ENCODE data around the gene GLA.

The GLA gene

DNA sequence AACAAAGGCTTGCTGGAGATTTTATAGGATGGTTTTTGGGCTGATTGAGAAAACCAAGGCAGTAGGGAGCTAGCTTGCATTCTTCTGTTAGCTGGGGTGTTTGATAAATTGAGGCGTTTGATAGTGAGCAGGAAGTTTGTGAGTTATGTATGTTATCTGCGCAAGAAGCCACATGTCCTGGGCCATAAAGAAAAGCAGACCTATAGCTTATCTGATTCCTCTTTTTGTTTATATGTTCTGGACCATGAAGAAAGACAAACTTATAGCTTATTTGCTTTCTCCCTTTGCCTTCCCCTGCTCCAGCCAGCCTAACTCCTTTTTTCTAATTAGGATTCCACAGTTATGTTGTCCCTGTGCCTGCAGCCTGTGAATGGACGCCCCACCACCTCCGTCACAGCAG lies 9.5 kb upstream of the GLA start:
- DNase-seq (ENCODE audit: low read depth): no peak
- no peak overlapping the region for H3K4me3 ChIP-seq (ENCODE audit: low read depth, low read length)
- TF ChIP-seq MYC (IDR thresholded peaks at IDR 0.05; ENCODE audit: low read depth, low read length) (no peak), MAX (IDR thresholded peaks at IDR 0.05; ENCODE audit: low read depth, low read length) (no peak), CTCF (IDR thresholded peaks at IDR 0.05; ENCODE audit: low read depth, low read length) (no peak), POLR2A (IDR thresholded peaks at IDR 0.05; ENCODE audit: extremely low read depth, insufficient read length) (no peak)

DNA sequence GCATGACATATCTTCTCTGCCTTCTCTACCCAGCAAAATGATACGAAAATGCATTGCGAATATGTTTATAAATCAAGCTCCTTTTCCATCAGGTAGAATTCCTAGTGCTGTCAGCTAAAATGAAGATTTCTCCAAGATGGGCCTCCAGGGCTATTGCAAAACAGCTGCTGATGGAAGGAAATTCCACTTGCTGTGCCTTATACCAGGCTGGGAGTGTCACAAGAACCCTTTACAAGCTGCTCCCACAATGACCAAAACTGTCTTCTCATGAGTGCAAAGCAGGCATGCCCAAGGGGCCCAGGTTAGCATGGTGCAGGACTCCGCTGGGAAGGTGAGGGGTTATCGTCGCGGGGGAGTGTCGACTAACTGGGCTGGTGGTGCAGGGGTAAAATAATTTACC lies 9.0 kb upstream of the GLA start:
- TF ChIP-seq POLR2A (IDR thresholded peaks at IDR 0.05; ENCODE audit: extremely low read depth, insufficient read length) (no peak), MAX (IDR thresholded peaks at IDR 0.05; ENCODE audit: low read depth, low read length) (no peak), CTCF (IDR thresholded peaks at IDR 0.05; ENCODE audit: low read depth, low read length) (no peak), MYC (IDR thresholded peaks at IDR 0.05; ENCODE audit: low read depth, low read length) (no peak)

DNA sequence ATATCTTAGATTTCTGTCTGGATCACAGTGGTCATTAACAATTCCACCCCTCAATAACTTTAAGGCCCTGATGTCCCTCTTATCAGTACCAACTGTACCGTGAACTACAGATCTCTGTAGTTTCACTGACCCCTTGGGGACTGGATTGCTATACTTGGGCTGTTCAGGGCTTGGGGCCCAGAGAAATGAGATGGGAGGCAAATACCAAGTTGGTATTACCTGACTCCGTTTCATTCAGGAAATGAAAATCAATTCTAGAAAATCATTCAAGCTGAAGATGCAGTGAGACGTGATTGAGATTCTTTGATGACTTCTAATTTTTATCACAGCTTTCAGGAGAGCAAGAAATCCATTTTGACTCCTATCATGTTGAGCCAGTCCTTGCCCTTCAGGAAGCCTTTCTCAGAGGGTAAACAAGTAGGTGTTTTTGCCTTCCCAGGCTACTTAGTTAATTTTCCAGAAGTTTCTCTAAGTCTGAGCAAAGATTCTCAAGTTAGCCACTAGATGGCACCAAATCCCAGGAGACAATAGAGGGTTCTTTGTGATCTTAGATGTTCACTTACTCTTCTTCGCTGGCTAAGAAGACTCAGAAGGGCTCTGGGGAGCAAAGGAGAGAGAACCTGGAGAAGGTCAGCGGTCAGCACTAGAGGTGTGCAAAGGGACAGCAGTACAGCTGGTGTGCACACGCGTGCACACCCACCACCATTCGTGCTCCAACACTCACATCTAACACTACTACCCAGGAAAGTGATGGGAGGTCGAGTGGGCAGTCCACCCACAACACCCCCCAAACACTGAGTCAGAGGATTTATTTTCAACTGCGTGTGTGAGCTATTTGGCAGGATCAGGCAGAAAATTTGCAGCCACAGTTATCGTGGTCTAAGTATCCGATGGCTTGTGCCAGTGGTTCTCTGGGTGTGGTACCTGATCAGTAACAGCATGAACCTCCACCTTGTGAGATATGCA lies 7.7 kb upstream of the GLA start:
- TF ChIP-seq MAX (IDR thresholded peaks at IDR 0.05; ENCODE audit: low read depth, low read length): no peak
- peak; percentile 38 for TF ChIP-seq CTCF (IDR thresholded peaks at IDR 0.05; ENCODE audit: low read depth, low read length)
- no peak overlapping the region for H3K4me3 ChIP-seq (ENCODE audit: low read depth, low read length)
- peak; percentile 77 for DNase-seq (ENCODE audit: low read depth)

More for the DNA sequence above, 9.0 kb upstream of the GLA start:
- H3K4me3 ChIP-seq (ENCODE audit: low read depth, low read length): no peak overlapping the region
- no peak for DNase-seq (ENCODE audit: low read depth)

DNA sequence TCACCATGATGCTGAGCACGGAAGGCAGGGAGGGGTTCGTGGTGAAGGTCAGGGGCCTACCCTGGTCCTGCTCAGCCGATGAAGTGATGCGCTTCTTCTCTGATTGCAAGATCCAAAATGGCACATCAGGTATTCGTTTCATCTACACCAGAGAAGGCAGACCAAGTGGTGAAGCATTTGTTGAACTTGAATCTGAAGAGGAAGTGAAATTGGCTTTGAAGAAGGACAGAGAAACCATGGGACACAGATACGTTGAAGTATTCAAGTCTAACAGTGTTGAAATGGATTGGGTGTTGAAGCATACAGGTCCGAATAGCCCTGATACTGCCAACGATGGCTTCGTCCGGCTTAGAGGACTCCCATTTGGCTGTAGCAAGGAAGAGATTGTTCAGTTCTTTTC lies 4.3 kb upstream of the GLA start:
- DNase-seq (ENCODE audit: low read depth): no peak
- no peak overlapping the region for H3K4me3 ChIP-seq (ENCODE audit: low read depth, low read length)
- TF ChIP-seq CTCF (IDR thresholded peaks at IDR 0.05; ENCODE audit: low read depth, low read length) (no peak), POLR2A (IDR thresholded peaks at IDR 0.05; ENCODE audit: extremely low read depth, insufficient read length) (no peak), MYC (IDR thresholded peaks at IDR 0.05; ENCODE audit: low read depth, low read length) (no peak), MAX (IDR thresholded peaks at IDR 0.05; ENCODE audit: low read depth, low read length) (no peak)

- peak overlapping the region; percentile 92 for H3K4me3 ChIP-seq (ENCODE audit: low read depth, low read length)
- DNase-seq (ENCODE audit: low read depth): no peak
Observed at GRCh38 chrX:101410461-101410860, 2.7 kb upstream of the GLA start.

More at GRCh38 chrX:101410461-101410860, 2.7 kb upstream of the GLA start:
- TF ChIP-seq POLR2A (IDR thresholded peaks at IDR 0.05; ENCODE audit: extremely low read depth, insufficient read length) (no peak), MYC (IDR thresholded peaks at IDR 0.05; ENCODE audit: low read depth, low read length) (no peak), CTCF (IDR thresholded peaks at IDR 0.05; ENCODE audit: low read depth, low read length) (no peak)
